K562 (cell line): ENCODE results near the gene ANKRD27. TPM values are rescaled to one million over a fixed set of nuclear protein-coding genes. Genes with fewer than 3 reads are reported as not detected.

Experiments
- ELK3 ChIP-seq: fragments of 450-650 bp; formaldehyde crosslinking; IDR thresholded peaks from 2 replicates; pipeline ENCODE4 v1.4.0; 2020; ENCODE audit warnings: mild to moderate bottlenecking
- ILF3 ChIP-seq: fragments of 450-650 bp; IDR thresholded peaks from 2 replicates; pipeline ENCODE4 v1.6.1; 2018; ENCODE audit warnings: antibody characterized with exemption, mild to moderate bottlenecking, moderate library complexity, borderline replicate concordance
- POLR2AphosphoS2 ChIP-seq: IDR thresholded peaks from 2 replicates; pipeline ENCODE4 v1.6.1; 2012; ENCODE audit warnings: low read length, improper control_type of control experiment
- RERE ChIP-seq: sonication (generic); formaldehyde crosslinking; IDR thresholded peaks from 2 replicates; pipeline ENCODE4 v1.8.0; 2023; ENCODE audit warnings: missing genetic modification reagents, mild to moderate bottlenecking, borderline replicate concordance
- SIX5 ChIP-seq, 2 experiments: IDR thresholded peaks; 2 replicates each; pipeline ENCODE4 v1.6.1; 2011; ENCODE audit warnings: low read length in 2 of 2, borderline replicate concordance in 1 of 2, low read depth in 1 of 2, mild to moderate bottlenecking in 1 of 2, moderate library complexity in 1 of 2; ENCODE audit not compliant: insufficient read depth in 1 of 2
- SMC3 ChIP-seq: conservative IDR thresholded peaks from 2 replicates; pipeline ENCODE4 v1.6.1; 2011; ENCODE audit warnings: low read depth, low read length, improper control_type of control experiment; ENCODE audit not compliant: insufficient read depth
- U2AF1 ChIP-seq: fragments of 200-400 bp; formaldehyde crosslinking; optimal IDR thresholded peaks from 2 replicates; pipeline ENCODE3; 2017; ENCODE audit warnings: mild to moderate bottlenecking, low read depth, low read length, moderate library complexity
- ZKSCAN8 ChIP-seq: fragments of 200-800 bp; sonication (Bioruptor generic); IDR thresholded peaks from 2 replicates; pipeline ENCODE4 v1.6.1; 2016; ENCODE audit warnings: missing genetic modification characterization, missing compliant biosample characterization
- polyA plus RNA-seq, 8 experiments: library from polyadenylated mRNA; depleted of rRNA in 4 of 8; stranded (reverse) in 5 of 8; unstranded in 3 of 8; fragments of >200 nt; fragmentation: Nextera tagmentation in 2 of 8; fragmentation: Illumina TruSeq in 1 of 8; extraction: Ambion mirVana in 2 of 8; extraction: Trizol in 1 of 8; gene quantifications; 2 replicates each; pipeline versions ENCODE4 v1.2.1 to v1.2.3, GENCODE V29; 2011 to 2014; ENCODE audit warnings: inconsistent platforms in 1 of 8, missing spikeins in 1 of 8
- total RNA-seq, 7 experiments: library from RNA; depleted of rRNA in 6 of 7; stranded (reverse); fragments of >200 nt in 6 of 7; fragmentation: Illumina TruSeq in 2 of 7; extraction: Trizol in 2 of 7; gene quantifications; 2 replicates each; pipeline versions ENCODE4 v1.2.1 to v1.2.3, GENCODE V29; 2011 to 2021; ENCODE audit warnings: low replicate concordance in 1 of 7

ANKRD27 gene
- total and polyA plus RNA-seq, 9 of the 15 experiments (the other 6 are each of a cell fraction or from before 2014, with no cell fraction given), result 5.3 to 71.3 (median 54.2) TPM

DNA sequence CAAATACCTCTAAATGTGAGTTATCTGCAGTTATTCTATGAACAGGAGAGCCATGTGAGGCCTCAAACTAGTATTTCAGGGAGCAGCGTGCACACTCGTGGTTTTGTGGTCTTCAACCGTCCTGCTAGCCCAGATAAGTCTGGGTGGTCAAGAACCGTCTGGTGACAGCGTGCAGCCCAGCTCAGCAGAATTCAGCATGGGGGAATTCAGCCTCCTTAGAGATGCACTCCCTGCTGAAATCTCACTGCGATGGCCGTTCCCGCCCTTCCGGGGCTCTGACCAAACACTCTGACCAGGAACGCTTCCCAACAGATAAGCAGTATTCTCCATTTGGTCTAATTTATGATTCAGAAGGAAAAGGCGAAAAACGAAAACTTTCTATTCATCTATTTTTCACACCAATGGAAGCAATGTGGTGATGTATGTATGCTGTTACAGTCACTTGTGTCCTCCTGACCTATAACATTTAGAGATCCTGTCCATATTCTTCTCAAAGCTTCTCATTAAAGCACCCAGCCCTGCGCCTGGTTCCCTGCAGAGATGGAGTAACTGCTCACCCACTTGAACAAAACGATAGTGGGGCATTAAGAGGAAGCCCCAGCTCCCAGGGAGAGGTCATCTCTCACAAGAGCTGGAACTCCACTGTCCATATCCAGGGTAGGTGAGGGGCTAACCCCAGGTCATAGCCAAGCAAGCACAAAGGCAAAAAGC is 2.9 kb downstream of the ANKRD27 start (continued):
- TF ChIP-seq ILF3, result no peak
- TF ChIP-seq ELK3 (CRISPR knock-in tag), result no peak
- peak; percentile 56; the same call in 1 of the 2 replicates for TF ChIP-seq ZKSCAN8 (CRISPR knock-in tag)
- TF ChIP-seq POLR2AphosphoS2, result no peak
- no peak for TF ChIP-seq U2AF1
- TF ChIP-seq SIX5 (IDR thresholded peaks at IDR 0.05; ENCODE audit: borderline replicate concordance in 1 of 2, insufficient read depth in 1 of 2, low read depth in 1 of 2, low read length in 2 of 2), result no peak
- TF ChIP-seq SMC3, result no peak
- TF ChIP-seq RERE (CRISPR knock-in tag), result no peak
- TF ChIP-seq, all 486 proteins: peak for 130
